GM23338 (cell line): ENCODE measurements around the gene FTHL17. TPM values are rescaled to one million over a fixed set of nuclear protein-coding genes. Genes with fewer than 3 reads are reported as not detected.

Source experiments
- ATAC-seq: fragments of 200-7000 bp; cut with Tn5 transposase; 3 replicates; pipeline ENCODE4 v1.9.1; 2020
- DNase-seq: peaks from one replicate; pipeline ENCODE4 v3.0.0-alpha.2; 2015; ENCODE audit warnings: low spot score
- H2AFZ ChIP-seq: fragments of 200-600 bp; sonication (generic); 2 replicates; pipeline ENCODE4 v1.8.0; 2016; ENCODE audit warnings: antibody characterized with exemption, mild to moderate bottlenecking, moderate library complexity
- H3F3A ChIP-seq: fragments of 200-600 bp; sonication (generic); replicated peaks from 2 replicates; pipeline ENCODE4 v1.8.0; 2017; ENCODE audit warnings: antibody characterized with exemption, mixed run types, low read depth
- H3K27ac ChIP-seq: fragments of 200-600 bp; sonication (generic); 2 replicates; pipeline ENCODE4 v1.6.1; 2016; ENCODE audit warnings: low read depth
- H3K27me3 ChIP-seq: fragments of 200-600 bp; sonication (generic); 2 replicates; pipeline ENCODE4 v1.8.0; 2016; ENCODE audit warnings: mild to moderate bottlenecking, mixed run types, moderate library complexity; ENCODE audit not compliant: insufficient read depth
- H3K36me3 ChIP-seq: fragments of 200-600 bp; sonication (generic); 2 replicates; pipeline ENCODE4 v1.8.0; 2016; ENCODE audit warnings: mild to moderate bottlenecking; ENCODE audit not compliant: insufficient read depth
- H3K4me1 ChIP-seq: fragments of 200-600 bp; sonication (generic); 2 replicates; pipeline ENCODE4 v1.8.0; 2016; ENCODE audit warnings: mild to moderate bottlenecking, moderate library complexity; ENCODE audit not compliant: insufficient read depth
- H3K4me2 ChIP-seq: fragments of 200-600 bp; sonication (generic); 2 replicates; pipeline ENCODE4 v1.7.1; 2017; ENCODE audit warnings: mixed run types
- H3K4me3 ChIP-seq: fragments of 200-600 bp; sonication (generic); 2 replicates; pipeline ENCODE4 v1.6.1; 2016; ENCODE audit warnings: mixed run types
- H3K79me2 ChIP-seq: fragments of 200-600 bp; sonication (generic); replicated peaks from 2 replicates; pipeline ENCODE4 v1.8.0; 2017; ENCODE audit warnings: mild to moderate bottlenecking; ENCODE audit not compliant: insufficient read depth
- H3K9me2 ChIP-seq: fragments of 200-600 bp; sonication (generic); 2 replicates; pipeline ENCODE4 v1.8.0; 2017; ENCODE audit not compliant: insufficient read depth
- H4K20me1 ChIP-seq: fragments of 200-600 bp; sonication (generic); replicated peaks from 2 replicates; pipeline ENCODE4 v1.8.0; 2017; ENCODE audit warnings: mild to moderate bottlenecking; ENCODE audit not compliant: insufficient read depth
- H3K27ac Mint-ChIP-seq: 2 replicates; pipeline ENCODE4 v1.8.0; 2020; ENCODE audit warnings: inconsistent platforms, mild to moderate bottlenecking, moderate library complexity, mixed read lengths
- H3K27me3 Mint-ChIP-seq: 3 replicates; pipeline ENCODE4 v1.8.0; 2022; ENCODE audit warnings: low read depth, mild to moderate bottlenecking, moderate library complexity, mixed read lengths, inconsistent platforms; ENCODE audit not compliant: insufficient read depth, poor library complexity
- H3K36me3 Mint-ChIP-seq: 3 replicates; pipeline ENCODE4 v1.8.0; 2021; ENCODE audit warnings: low read depth, mild to moderate bottlenecking, inconsistent platforms, moderate library complexity, mixed read lengths
- H3K4me1 Mint-ChIP-seq: 3 replicates; pipeline ENCODE4 v1.8.0; 2020; ENCODE audit warnings: mild to moderate bottlenecking, inconsistent platforms, mixed read lengths
- H3K4me3 Mint-ChIP-seq: 3 replicates; pipeline ENCODE4 v1.8.0; 2021; ENCODE audit warnings: moderate library complexity, mild to moderate bottlenecking, inconsistent platforms, mixed read lengths
- H3K9me3 Mint-ChIP-seq: 3 replicates; pipeline ENCODE4 v1.8.0; 2020; ENCODE audit warnings: moderate library complexity, mild to moderate bottlenecking, inconsistent platforms, mixed read lengths
- EZH2 ChIP-seq: fragments of 200-600 bp; sonication (generic); IDR thresholded peaks from one replicate; pipeline ENCODE4 v1.8.0; 2017; ENCODE audit warnings: antibody characterized with exemption, mild to moderate bottlenecking, low read depth; ENCODE audit not compliant: unreplicated experiment
- EZH2phosphoT487 ChIP-seq: fragments of 200-600 bp; sonication (generic); IDR thresholded peaks from one replicate; pipeline ENCODE4 v1.8.1; 2018; ENCODE audit warnings: antibody characterized with exemption; ENCODE audit not compliant: unreplicated experiment
- JUNB ChIP-seq: IDR thresholded peaks from one replicate; pipeline ENCODE4 v1.6.1; 2016; ENCODE audit warnings: antibody characterized with exemption; ENCODE audit not compliant: unreplicated experiment
- STAT1 ChIP-seq: IDR thresholded peaks from one replicate; pipeline ENCODE4 v1.6.1; 2016; ENCODE audit warnings: antibody characterized with exemption; ENCODE audit not compliant: unreplicated experiment
- ZNF114 ChIP-seq: fragments of 250-450 bp; sonication (Bioruptor Pico); IDR thresholded peaks from 2 replicates; pipeline ENCODE4 v1.5.0; 2020; ENCODE audit warnings: mild to moderate bottlenecking, moderate library complexity
- polyA plus RNA-seq: library from polyadenylated mRNA; unstranded; fragments of >200 nt; fragmentation: Nextera tagmentation; extraction: Ambion mirVana; gene quantifications from 2 replicates; pipeline ENCODE4 v1.2.1, GENCODE V29; 2016
- total RNA-seq: library from RNA; depleted of rRNA; stranded (reverse); fragments of >200 nt; shearing (Covaris generic); gene quantifications from 2 replicates; pipeline ENCODE4 v1.2.3, GENCODE V29; 2014
- TF ChIP-seq, protein P1 (sequence below): fragments of 250-450 bp; sonication (Bioruptor Pico); IDR thresholded peaks from 2 replicates; pipeline ENCODE4 v1.5.0; 2020; ENCODE audit warnings: mild to moderate bottlenecking, moderate library complexity
- TF ChIP-seq, protein P2 (sequence below): IDR thresholded peaks from 2 replicates; pipeline ENCODE4 v1.6.1; 2016; ENCODE audit warnings: antibody characterized with exemption
- TF ChIP-seq, protein P3 (sequence below), 2 experiments: fragments of 200-600 bp in 1 of 2; sonication (generic) in 1 of 2; conservative IDR thresholded peaks; 2 replicates each; pipeline versions ENCODE4 v1.5.1 to v1.6.1; 2016 to 2017; ENCODE audit warnings: antibody characterized with exemption in 2 of 2, low read depth in 2 of 2, mild to moderate bottlenecking in 2 of 2, moderate library complexity in 1 of 2

FTHL17 gene
- total and polyA plus RNA-seq, 2 experiments from 2014 or later, result not detected

DNA sequence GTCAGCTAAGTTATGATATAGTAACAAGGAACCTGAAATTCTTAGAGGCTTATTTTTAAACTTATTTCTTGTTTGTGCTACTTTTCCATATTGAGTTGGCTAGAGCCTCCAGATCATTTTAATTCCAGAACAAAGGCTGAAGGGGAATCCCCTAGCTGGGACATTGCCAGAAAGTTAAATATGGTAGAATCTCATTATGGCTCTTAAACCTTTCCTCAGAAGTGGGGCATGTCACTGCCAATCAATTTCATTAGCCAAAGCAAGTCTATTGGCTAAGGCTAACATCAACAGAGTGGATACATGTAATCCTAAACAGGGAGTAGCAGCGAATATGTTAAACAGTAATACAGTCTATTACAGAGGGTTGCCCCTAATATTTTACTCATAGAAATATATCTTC is 47.0 kb downstream of the FTHL17 start (continued):
- TF ChIP-seq, protein P1, sequence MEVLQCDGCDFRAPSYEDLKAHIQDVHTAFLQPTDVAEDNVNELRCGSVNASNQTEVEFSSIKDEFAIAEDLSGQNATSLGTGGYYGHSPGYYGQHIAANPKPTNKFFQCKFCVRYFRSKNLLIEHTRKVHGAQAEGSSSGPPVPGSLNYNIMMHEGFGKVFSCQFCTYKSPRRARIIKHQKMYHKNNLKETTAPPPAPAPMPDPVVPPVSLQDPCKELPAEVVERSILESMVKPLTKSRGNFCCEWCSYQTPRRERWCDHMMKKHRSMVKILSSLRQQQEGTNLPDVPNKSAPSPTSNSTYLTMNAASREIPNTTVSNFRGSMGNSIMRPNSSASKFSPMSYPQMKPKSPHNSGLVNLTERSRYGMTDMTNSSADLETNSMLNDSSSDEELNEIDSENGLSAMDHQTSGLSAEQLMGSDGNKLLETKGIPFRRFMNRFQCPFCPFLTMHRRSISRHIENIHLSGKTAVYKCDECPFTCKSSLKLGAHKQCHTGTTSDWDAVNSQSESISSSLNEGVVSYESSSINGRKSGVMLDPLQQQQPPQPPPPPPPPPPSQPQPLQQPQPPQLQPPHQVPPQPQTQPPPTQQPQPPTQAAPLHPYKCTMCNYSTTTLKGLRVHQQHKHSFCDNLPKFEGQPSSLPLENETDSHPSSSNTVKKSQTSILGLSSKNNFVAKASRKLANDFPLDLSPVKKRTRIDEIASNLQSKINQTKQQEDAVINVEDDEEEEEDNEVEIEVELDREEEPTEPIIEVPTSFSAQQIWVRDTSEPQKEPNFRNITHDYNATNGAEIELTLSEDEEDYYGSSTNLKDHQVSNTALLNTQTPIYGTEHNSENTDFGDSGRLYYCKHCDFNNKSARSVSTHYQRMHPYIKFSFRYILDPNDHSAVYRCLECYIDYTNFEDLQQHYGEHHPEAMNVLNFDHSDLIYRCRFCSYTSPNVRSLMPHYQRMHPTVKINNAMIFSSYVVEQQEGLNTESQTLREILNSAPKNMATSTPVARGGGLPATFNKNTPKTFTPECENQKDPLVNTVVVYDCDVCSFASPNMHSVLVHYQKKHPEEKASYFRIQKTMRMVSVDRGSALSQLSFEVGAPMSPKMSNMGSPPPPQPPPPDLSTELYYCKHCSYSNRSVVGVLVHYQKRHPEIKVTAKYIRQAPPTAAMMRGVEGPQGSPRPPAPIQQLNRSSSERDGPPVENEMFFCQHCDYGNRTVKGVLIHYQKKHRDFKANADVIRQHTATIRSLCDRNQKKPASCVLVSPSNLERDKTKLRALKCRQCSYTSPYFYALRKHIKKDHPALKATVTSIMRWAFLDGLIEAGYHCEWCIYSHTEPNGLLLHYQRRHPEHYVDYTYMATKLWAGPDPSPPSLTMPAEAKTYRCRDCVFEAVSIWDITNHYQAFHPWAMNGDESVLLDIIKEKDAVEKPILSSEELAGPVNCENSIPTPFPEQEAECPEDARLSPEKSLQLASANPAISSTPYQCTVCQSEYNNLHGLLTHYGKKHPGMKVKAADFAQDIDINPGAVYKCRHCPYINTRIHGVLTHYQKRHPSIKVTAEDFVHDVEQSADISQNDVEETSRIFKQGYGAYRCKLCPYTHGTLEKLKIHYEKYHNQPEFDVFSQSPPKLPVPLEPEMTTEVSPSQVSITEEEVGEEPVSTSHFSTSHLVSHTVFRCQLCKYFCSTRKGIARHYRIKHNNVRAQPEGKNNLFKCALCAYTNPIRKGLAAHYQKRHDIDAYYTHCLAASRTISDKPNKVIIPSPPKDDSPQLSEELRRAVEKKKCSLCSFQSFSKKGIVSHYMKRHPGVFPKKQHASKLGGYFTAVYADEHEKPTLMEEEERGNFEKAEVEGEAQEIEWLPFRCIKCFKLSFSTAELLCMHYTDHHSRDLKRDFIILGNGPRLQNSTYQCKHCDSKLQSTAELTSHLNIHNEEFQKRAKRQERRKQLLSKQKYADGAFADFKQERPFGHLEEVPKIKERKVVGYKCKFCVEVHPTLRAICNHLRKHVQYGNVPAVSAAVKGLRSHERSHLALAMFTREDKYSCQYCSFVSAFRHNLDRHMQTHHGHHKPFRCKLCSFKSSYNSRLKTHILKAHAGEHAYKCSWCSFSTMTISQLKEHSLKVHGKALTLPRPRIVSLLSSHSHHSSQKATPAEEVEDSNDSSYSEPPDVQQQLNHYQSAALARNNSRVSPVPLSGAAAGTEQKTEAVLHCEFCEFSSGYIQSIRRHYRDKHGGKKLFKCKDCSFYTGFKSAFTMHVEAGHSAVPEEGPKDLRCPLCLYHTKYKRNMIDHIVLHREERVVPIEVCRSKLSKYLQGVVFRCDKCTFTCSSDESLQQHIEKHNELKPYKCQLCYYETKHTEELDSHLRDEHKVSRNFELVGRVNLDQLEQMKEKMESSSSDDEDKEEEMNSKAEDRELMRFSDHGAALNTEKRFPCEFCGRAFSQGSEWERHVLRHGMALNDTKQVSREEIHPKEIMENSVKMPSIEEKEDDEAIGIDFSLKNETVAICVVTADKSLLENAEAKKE (CRISPR knock-in tag), result no peak
- TF ChIP-seq EZH2phosphoT487 (no peak), STAT1 (no peak), JUNB (no peak)
- TF ChIP-seq, protein P2, sequence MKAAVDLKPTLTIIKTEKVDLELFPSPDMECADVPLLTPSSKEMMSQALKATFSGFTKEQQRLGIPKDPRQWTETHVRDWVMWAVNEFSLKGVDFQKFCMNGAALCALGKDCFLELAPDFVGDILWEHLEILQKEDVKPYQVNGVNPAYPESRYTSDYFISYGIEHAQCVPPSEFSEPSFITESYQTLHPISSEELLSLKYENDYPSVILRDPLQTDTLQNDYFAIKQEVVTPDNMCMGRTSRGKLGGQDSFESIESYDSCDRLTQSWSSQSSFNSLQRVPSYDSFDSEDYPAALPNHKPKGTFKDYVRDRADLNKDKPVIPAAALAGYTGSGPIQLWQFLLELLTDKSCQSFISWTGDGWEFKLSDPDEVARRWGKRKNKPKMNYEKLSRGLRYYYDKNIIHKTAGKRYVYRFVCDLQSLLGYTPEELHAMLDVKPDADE, result no peak
- TF ChIP-seq, protein P3, sequence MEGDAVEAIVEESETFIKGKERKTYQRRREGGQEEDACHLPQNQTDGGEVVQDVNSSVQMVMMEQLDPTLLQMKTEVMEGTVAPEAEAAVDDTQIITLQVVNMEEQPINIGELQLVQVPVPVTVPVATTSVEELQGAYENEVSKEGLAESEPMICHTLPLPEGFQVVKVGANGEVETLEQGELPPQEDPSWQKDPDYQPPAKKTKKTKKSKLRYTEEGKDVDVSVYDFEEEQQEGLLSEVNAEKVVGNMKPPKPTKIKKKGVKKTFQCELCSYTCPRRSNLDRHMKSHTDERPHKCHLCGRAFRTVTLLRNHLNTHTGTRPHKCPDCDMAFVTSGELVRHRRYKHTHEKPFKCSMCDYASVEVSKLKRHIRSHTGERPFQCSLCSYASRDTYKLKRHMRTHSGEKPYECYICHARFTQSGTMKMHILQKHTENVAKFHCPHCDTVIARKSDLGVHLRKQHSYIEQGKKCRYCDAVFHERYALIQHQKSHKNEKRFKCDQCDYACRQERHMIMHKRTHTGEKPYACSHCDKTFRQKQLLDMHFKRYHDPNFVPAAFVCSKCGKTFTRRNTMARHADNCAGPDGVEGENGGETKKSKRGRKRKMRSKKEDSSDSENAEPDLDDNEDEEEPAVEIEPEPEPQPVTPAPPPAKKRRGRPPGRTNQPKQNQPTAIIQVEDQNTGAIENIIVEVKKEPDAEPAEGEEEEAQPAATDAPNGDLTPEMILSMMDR (conservative IDR thresholded peaks at IDR 0.05; ENCODE audit: low read depth in 2 of 2), result no peak

DNA sequence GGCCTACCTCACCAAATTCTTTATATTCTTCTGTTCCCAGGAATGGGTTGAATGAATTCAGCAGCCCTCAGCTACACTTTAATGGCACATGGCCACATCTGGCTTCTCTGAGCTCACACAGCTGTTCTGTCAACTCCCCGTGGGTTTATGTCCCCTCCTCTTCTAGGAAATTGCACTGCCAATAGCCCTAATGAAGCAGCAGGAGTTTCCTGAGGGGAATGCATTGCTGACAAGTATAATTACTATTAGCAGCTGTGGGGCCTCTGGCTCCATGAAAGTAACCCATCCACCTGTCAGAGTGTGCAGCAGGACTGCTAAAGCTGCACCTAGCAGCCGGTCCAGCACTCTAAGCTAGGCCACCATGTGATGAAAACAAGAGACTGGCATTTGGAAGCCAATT is 50.3 kb downstream of the FTHL17 start:
- no peak overlapping the region for H2AFZ ChIP-seq
- no peaks in the 10 kb centered on the region for H3K4me1 ChIP-seq
- no peak overlapping the region for H3K27ac ChIP-seq
- H3K4me2 ChIP-seq, result no peak overlapping the region
- Mint-ChIP-seq H3K27me3 (no peaks in the 10 kb centered on the region), H3K27ac (no peak overlapping the region), H3K4me3 (no peak overlapping the region), H3K4me1 (no peaks in the 10 kb centered on the region), H3K36me3 (no peaks in the 10 kb centered on the region), H3K9me3 (no peaks in the 10 kb centered on the region)
- no peak overlapping the region for H3K4me3 ChIP-seq
- H3K27me3 ChIP-seq, result no peaks in the 10 kb centered on the region
- DNase-seq (no peak), ATAC-seq (no peak)
- H4K20me1 ChIP-seq, result no peaks in the 10 kb centered on the region
- no peaks in the 10 kb centered on the region for H3F3A ChIP-seq
- no peaks in the 10 kb centered on the region for H3K36me3 ChIP-seq
- no peaks in the 10 kb centered on the region for H3K9me2 ChIP-seq
- H3K79me2 ChIP-seq, result no peaks in the 10 kb centered on the region
- TF ChIP-seq EZH2 (no peak), ZNF114 (no peak)
- TF ChIP-seq, protein P3 (conservative IDR thresholded peaks at IDR 0.05; ENCODE audit: low read depth in 2 of 2), result no peak
